ENCODE measurements around the gene BOK. TPM values are rescaled to one million over a fixed set of nuclear protein-coding genes. Genes with fewer than 3 reads are reported as not detected.
A peak's percentile ranks its signal among the peaks of the same experiment; 100 is the strongest.

BOK gene
- total and polyA plus RNA-seq, 2 of the 13 experiments (the other 11 are each of a cell fraction or from before 2014, with no cell fraction given): 35.5 to 39.2 TPM

GRCh38 chr2:241559323-241560161 lies 997 bp downstream of the BOK start (continued):
- TF ChIP-seq RNF219 (CRISPR knock-in tag; IDR thresholded peaks at IDR 0.05): no peak
- TF ChIP-seq MIXL1 (CRISPR knock-in tag; IDR thresholded peaks at IDR 0.05): no peak
- TF ChIP-seq ZFP36L1 (CRISPR knock-in tag; IDR thresholded peaks at IDR 0.05): no peak
- TF ChIP-seq PRDM4 (CRISPR knock-in tag; IDR thresholded peaks at IDR 0.05; ENCODE audit: borderline replicate concordance): no peak
- TF ChIP-seq POLR2AphosphoS2 (IDR thresholded peaks at IDR 0.05; ENCODE audit: low read depth, low read length): no peak
- no peak for TF ChIP-seq ZNF468 (CRISPR knock-in tag; IDR thresholded peaks at IDR 0.05)
- TF ChIP-seq YY1 (IDR thresholded peaks at IDR 0.05; ENCODE audit: insufficient read depth, insufficient replicate concordance, low read depth, low read length): no peak
- no peak for TF ChIP-seq PTBP1 (IDR thresholded peaks at IDR 0.05; ENCODE audit: low read depth, low read length, poor library complexity, severe bottlenecking)
- TF ChIP-seq ZNF431 (CRISPR knock-in tag; IDR thresholded peaks at IDR 0.05; ENCODE audit: borderline replicate concordance, low read depth): 0 out of 2 replicates have a peak, but pooled peaks have one; percentile 57
- no peak; the same call in 1 of the 2 replicates for TF ChIP-seq LBX2 (CRISPR knock-in tag; IDR thresholded peaks at IDR 0.05; ENCODE audit: borderline replicate concordance)
- TF ChIP-seq ZNF768 (CRISPR knock-in tag; IDR thresholded peaks at IDR 0.05): peak; percentile 72; the same call in 1 of the 2 replicates
- no peak for TF ChIP-seq NR2C2 (CRISPR knock-in tag; IDR thresholded peaks at IDR 0.05; ENCODE audit: borderline replicate concordance)
- no peak for TF ChIP-seq ZNF720 (CRISPR knock-in tag; IDR thresholded peaks at IDR 0.05)
- no peak for TF ChIP-seq ZNF510 (CRISPR knock-in tag; IDR thresholded peaks at IDR 0.05; ENCODE audit: low read depth)
- peak; percentile 37; the same call in 1 of the 2 replicates for TF ChIP-seq PAXIP1 (CRISPR knock-in tag; conservative IDR thresholded peaks at IDR 0.05)
- no peak for TF ChIP-seq ZNF703 (CRISPR knock-in tag; IDR thresholded peaks at IDR 0.05; ENCODE audit: borderline replicate concordance)
- no peak for TF ChIP-seq SP2 (CRISPR knock-in tag; IDR thresholded peaks at IDR 0.05)
- no peak for TF ChIP-seq ZIK1 (CRISPR knock-in tag; IDR thresholded peaks at IDR 0.05; ENCODE audit: borderline replicate concordance, low read depth)
- no peak for TF ChIP-seq RFX1 (IDR thresholded peaks at IDR 0.05)
